SK-N-SH (cell line): Measurements from ENCODE around the gene ATXN2. TPM values are rescaled to one million over a fixed set of nuclear protein-coding genes. Genes with fewer than 3 reads are reported as not detected.
A peak's percentile ranks its signal among the peaks of the same experiment; 100 is the strongest.

Experiments used
- CTCF ChIA-PET: fragments of 300-600, 350-600 bp; formaldehyde crosslinking; extraction: SDS; loops from one replicate; lab custom pipeline; 2021; lab: Yijun Ruan, JAX
- POLR2A ChIA-PET: fragments of 350-600 bp; sonication (Branson Sonifier 250); formaldehyde crosslinking; extraction: SDS; loops from one replicate; lab custom pipeline; 2020; ENCODE audit warnings: antibody characterized with exemption, inconsistent platforms; lab: Yijun Ruan, JAX
- DNase-seq: peaks from one replicate; pipeline ENCODE4 v3.0.0; 2012
- H2AFZ ChIP-seq: fragments of 200-600 bp; sonication (generic); 2 replicates; pipeline ENCODE4 v1.8.1; 2016; ENCODE audit warnings: antibody characterized with exemption, mild to moderate bottlenecking, low read depth
- H3F3A ChIP-seq: fragments of 200-600 bp; sonication (generic); replicated peaks from 2 replicates; pipeline ENCODE3; 2016; ENCODE audit warnings: antibody characterized with exemption, mild to moderate bottlenecking; ENCODE audit not compliant: insufficient read depth
- H3K27ac ChIP-seq, 2 experiments: fragments of 200-500 bp in 1 of 2; fragments of 200-600 bp in 1 of 2; sonication (Bioruptor generic) in 1 of 2; sonication (generic), shearing (Covaris generic) in 1 of 2; 2 replicates each; pipeline versions ENCODE4 v1.5.1 to v1.6.1; 2014 to 2016; ENCODE audit warnings: low read depth in 2 of 2, inconsistent platforms in 1 of 2, low read length in 1 of 2, mild to moderate bottlenecking in 1 of 2, mixed read lengths in 1 of 2
- H3K27me3 ChIP-seq: fragments of 200-600 bp; sonication (generic), shearing (Covaris generic); 2 replicates; pipeline ENCODE4 v1.6.1; 2016; ENCODE audit warnings: mixed run types; ENCODE audit not compliant: insufficient read depth
- H3K36me3 ChIP-seq, 2 experiments: fragments of 200-500 bp in 1 of 2; fragments of 200-600 bp in 1 of 2; sonication (Bioruptor generic) in 1 of 2; sonication (generic) in 1 of 2; replicated peaks in 1 of 2; 2 replicates each; pipeline versions ENCODE3 to v1.5.1; 2014 to 2016; ENCODE audit warnings: low read length in 1 of 2, mild to moderate bottlenecking in 1 of 2; ENCODE audit not compliant: insufficient read depth in 2 of 2, control insufficient read depth in 1 of 2
- H3K4me1 ChIP-seq, 2 experiments: fragments of 200-500 bp in 1 of 2; fragments of 200-600 bp in 1 of 2; sonication (Bioruptor generic) in 1 of 2; sonication (generic), shearing (Covaris generic) in 1 of 2; 2 replicates each; pipeline versions ENCODE4 v1.5.1 to v1.6.1; 2014 to 2016; ENCODE audit warnings: low read depth in 1 of 2, low read length in 1 of 2, mixed run types in 1 of 2; ENCODE audit not compliant: insufficient read depth in 2 of 2, control insufficient read depth in 1 of 2
- H3K4me2 ChIP-seq: fragments of 200-600 bp; sonication (generic), shearing (Covaris generic); 2 replicates; pipeline ENCODE4 v1.6.1; 2017; ENCODE audit warnings: mixed run types
- H3K4me3 ChIP-seq, 2 experiments: fragments of 200-500 bp in 1 of 2; fragments of 200-600 bp in 1 of 2; sonication (Bioruptor generic) in 1 of 2; sonication (generic), shearing (Covaris generic) in 1 of 2; 2 replicates each; pipeline versions ENCODE4 v1.5.1 to v1.8.1; 2014 to 2016; ENCODE audit warnings: low read depth in 2 of 2, inconsistent platforms in 1 of 2, low read length in 1 of 2, mild to moderate bottlenecking in 1 of 2, mixed read lengths in 1 of 2, moderate library complexity in 1 of 2
- H3K79me2 ChIP-seq: fragments of 200-600 bp; sonication (generic); 2 replicates; pipeline ENCODE4 v1.8.1; 2017; ENCODE audit warnings: mild to moderate bottlenecking; ENCODE audit not compliant: insufficient read depth
- H3K9ac ChIP-seq: fragments of 200-600 bp; sonication (generic); 2 replicates; pipeline ENCODE4 v1.6.1; 2017; ENCODE audit warnings: mixed run types
- H3K9me2 ChIP-seq: fragments of 200-600 bp; sonication (generic); 2 replicates; pipeline ENCODE4 v1.6.1; 2017; ENCODE audit warnings: mixed run types
- H3K9me3 ChIP-seq: fragments of 200-600 bp; sonication (generic); 2 replicates; pipeline ENCODE4 v1.6.1; 2017; ENCODE audit warnings: mixed run types, mild to moderate bottlenecking, moderate library complexity
- H4K20me1 ChIP-seq: fragments of 200-600 bp; sonication (generic); 2 replicates; pipeline ENCODE4 v1.6.1; 2017; ENCODE audit warnings: mild to moderate bottlenecking, mixed run types; ENCODE audit not compliant: insufficient read depth
- CHD2 ChIP-seq: fragments of 150-350 bp; IDR thresholded peaks from 2 replicates; pipeline ENCODE4 v1.6.1; 2018; ENCODE audit warnings: low read length; ENCODE audit not compliant: partially characterized antibody
- FOXJ3 ChIP-seq: sonication (generic); formaldehyde crosslinking; IDR thresholded peaks from 2 replicates; pipeline ENCODE4 v1.5.1; 2020; ENCODE audit warnings: mild to moderate bottlenecking, missing genetic modification reagents
- GATA2 ChIP-seq: sonication (generic); formaldehyde crosslinking; IDR thresholded peaks from 2 replicates; pipeline ENCODE4 v1.5.0; 2020; ENCODE audit warnings: mild to moderate bottlenecking, missing genetic modification reagents
- JUND ChIP-seq: IDR thresholded peaks from 2 replicates; pipeline ENCODE4 v1.4.0; 2012
- MXI1 ChIP-seq: IDR thresholded peaks from 2 replicates; pipeline ENCODE4 v1.6.1; 2012; ENCODE audit warnings: mild to moderate bottlenecking, low read depth, low read length, improper control_type of control experiment
- NRF1 ChIP-seq: IDR thresholded peaks from 2 replicates; pipeline ENCODE4 v1.6.1; 2012; ENCODE audit warnings: low read depth, mild to moderate bottlenecking, low read length
- POLR2AphosphoS5 ChIP-seq: IDR thresholded peaks from 2 replicates; pipeline ENCODE4 v1.6.1; 2012; ENCODE audit warnings: low read depth, low read length
- RAD21 ChIP-seq: IDR thresholded peaks from 2 replicates; pipeline ENCODE4 v1.6.1; 2012; ENCODE audit warnings: mild to moderate bottlenecking, low read length
- SIN3A ChIP-seq: IDR thresholded peaks from 2 replicates; pipeline ENCODE4 v1.6.1; 2012; ENCODE audit warnings: low read depth, mild to moderate bottlenecking, low read length, moderate library complexity, borderline replicate concordance
- TEAD4 ChIP-seq: IDR thresholded peaks from 2 replicates; pipeline ENCODE4 v1.4.0; 2012; ENCODE audit warnings: mild to moderate bottlenecking, borderline replicate concordance; ENCODE audit not compliant: insufficient read depth
- USF2 ChIP-seq: fragments of 150-350 bp; IDR thresholded peaks from 2 replicates; pipeline ENCODE4 v1.6.1; 2017; ENCODE audit warnings: antibody characterized with exemption, low read length, low read depth, borderline replicate concordance
- WGBS: methylation state at CpG from one replicate; pipeline ENCODE4 v1.1.6; 2017; ENCODE audit warnings: low lambda C conversion rate; 5-methylcytosine and 5-hydroxymethylcytosine counted together
- polyA plus RNA-seq, 3 experiments: library from polyadenylated mRNA; depleted of rRNA; stranded (reverse); fragments of >200 nt; gene quantifications; 2 replicates each; pipeline ENCODE4 v1.2.3, GENCODE V29; 2012
- TF ChIP-seq, protein P1 (sequence below): fragments of 200-600 bp; sonication (generic); IDR thresholded peaks from 2 replicates; pipeline ENCODE4 v1.6.1; 2017; ENCODE audit warnings: antibody characterized with exemption, mild to moderate bottlenecking, moderate library complexity
- TF ChIP-seq, protein P2 (sequence below): IDR thresholded peaks from 2 replicates; pipeline ENCODE4 v1.4.0; 2012; ENCODE audit warnings: low read depth
- TF ChIP-seq, protein P3 (sequence below): IDR thresholded peaks from 2 replicates; pipeline ENCODE4 v1.4.0; 2012; ENCODE audit warnings: low read depth, borderline replicate concordance

Gene ATXN2
- polyA plus RNA-seq, 1 of the 3 experiments (the other 2 are of a cell fraction), result 35.7 TPM

GRCh38 chr12:111405149-111405858 is 193.8 kb downstream of the ATXN2 start:
- WGBS, result under 1% methylated on average over 13 of the region's 59 CpGs
- H3K27ac ChIP-seq, result no peak overlapping the region; a peak in 1 of 4 replicates

More at GRCh38 chr12:111405149-111405858, 193.8 kb downstream of the ATXN2 start:
- peak; percentile 99 for DNase-seq
- Histone ChIP-seq H3K4me2 (peak overlapping the region; percentile 72), H3K9me3 (no peaks in the 10 kb centered on the region), H2AFZ (peak overlapping the region; percentile 88; the same call in 1 of the 2 replicates), H3K79me2 (peaks cover 45% of the 10 kb centered on the region), H3K4me1 (peaks cover 32 to 37% of the 10 kb centered on the region in 2 experiments; a peak in 3 of 4 replicates), H3K9ac (no peak overlapping the region; the same call in 1 of the 2 replicates), H3K27me3 (no peaks in the 10 kb centered on the region), H4K20me1 (0 out of 2 replicates have a peak, but pooled peaks cover 3% of the 10 kb centered on the region), H3K4me3 (peak overlapping the region; percentile 92), H3F3A (peaks cover 28% of the 10 kb centered on the region), H3K9me2 (no peaks in the 10 kb centered on the region), H3K36me3 (no peaks in the 10 kb centered on the region)
- TF ChIP-seq, protein P1, sequence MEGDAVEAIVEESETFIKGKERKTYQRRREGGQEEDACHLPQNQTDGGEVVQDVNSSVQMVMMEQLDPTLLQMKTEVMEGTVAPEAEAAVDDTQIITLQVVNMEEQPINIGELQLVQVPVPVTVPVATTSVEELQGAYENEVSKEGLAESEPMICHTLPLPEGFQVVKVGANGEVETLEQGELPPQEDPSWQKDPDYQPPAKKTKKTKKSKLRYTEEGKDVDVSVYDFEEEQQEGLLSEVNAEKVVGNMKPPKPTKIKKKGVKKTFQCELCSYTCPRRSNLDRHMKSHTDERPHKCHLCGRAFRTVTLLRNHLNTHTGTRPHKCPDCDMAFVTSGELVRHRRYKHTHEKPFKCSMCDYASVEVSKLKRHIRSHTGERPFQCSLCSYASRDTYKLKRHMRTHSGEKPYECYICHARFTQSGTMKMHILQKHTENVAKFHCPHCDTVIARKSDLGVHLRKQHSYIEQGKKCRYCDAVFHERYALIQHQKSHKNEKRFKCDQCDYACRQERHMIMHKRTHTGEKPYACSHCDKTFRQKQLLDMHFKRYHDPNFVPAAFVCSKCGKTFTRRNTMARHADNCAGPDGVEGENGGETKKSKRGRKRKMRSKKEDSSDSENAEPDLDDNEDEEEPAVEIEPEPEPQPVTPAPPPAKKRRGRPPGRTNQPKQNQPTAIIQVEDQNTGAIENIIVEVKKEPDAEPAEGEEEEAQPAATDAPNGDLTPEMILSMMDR, result peak; percentile 58
- TF ChIP-seq NRF1, result peak; percentile 4; the same call in 1 of the 2 replicates
- TF ChIP-seq RAD21, result no peak
- TF ChIP-seq FOXJ3 (CRISPR knock-in tag), result no peak
- TF ChIP-seq JUND, result no peak
- peak; percentile 63 for TF ChIP-seq USF2
- peak; percentile 49 for TF ChIP-seq POLR2AphosphoS5
- 0 out of 2 replicates have a peak, but pooled peaks have one; percentile 45 for TF ChIP-seq GATA2 (CRISPR knock-in tag)
- peak; percentile 38 for TF ChIP-seq MXI1
- TF ChIP-seq, protein P2, sequence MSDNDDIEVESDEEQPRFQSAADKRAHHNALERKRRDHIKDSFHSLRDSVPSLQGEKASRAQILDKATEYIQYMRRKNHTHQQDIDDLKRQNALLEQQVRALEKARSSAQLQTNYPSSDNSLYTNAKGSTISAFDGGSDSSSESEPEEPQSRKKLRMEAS, result peak; percentile 47; the same call in 1 of the 2 replicates
- no peak for TF ChIP-seq CHD2
- no peak for TF ChIP-seq TEAD4
- peak; percentile 3; the same call in 1 of the 2 replicates for TF ChIP-seq SIN3A
- TF ChIP-seq, protein P3, sequence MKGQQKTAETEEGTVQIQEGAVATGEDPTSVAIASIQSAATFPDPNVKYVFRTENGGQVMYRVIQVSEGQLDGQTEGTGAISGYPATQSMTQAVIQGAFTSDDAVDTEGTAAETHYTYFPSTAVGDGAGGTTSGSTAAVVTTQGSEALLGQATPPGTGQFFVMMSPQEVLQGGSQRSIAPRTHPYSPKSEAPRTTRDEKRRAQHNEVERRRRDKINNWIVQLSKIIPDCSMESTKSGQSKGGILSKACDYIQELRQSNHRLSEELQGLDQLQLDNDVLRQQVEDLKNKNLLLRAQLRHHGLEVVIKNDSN, result peak; percentile 80
- ChIA-PET POLR2A (no interaction called here), CTCF (interaction anchor here (0.7 to 19.6 kb wide), 6 partner anchors 9 to 349 kb away, joined by 3 to 618 read pairs (median 4); no protein-coding TSS in a partner anchor)
